Tibial nerve (tissue), 4 donors: ENCODE measurements around the gene NLGN2. TPM values are rescaled to one million over a fixed set of nuclear protein-coding genes. Genes with fewer than 3 reads are reported as not detected.

Source experiments
- DNase-seq, 2 donors: peaks; one replicate each; pipeline ENCODE4 v3.0.0-alpha.2; 2019; ENCODE audit warnings: low spot score in 2 of 2
- H3K27ac ChIP-seq, 4 donors: fragments of 200-600 bp; sonication (generic) in 3 of 4; one replicate each; pipeline ENCODE4 v1.5.1; 2017 to 2019; ENCODE audit warnings: mild to moderate bottlenecking in 1 of 4
- H3K27me3 ChIP-seq, 2 donors: fragments of 200-600 bp; sonication (generic) in 1 of 2; one replicate each; pipeline versions ENCODE4 v1.5.1 to v1.6.0; 2017 to 2019
- H3K36me3 ChIP-seq, 3 donors: fragments of 200-600 bp; sonication (generic); one replicate each; pipeline ENCODE4 v1.5.1; 2018 to 2019
- H3K4me1 ChIP-seq, 4 donors: fragments of 200-600 bp; sonication (generic) in 3 of 4; one replicate each; pipeline ENCODE4 v1.5.1; 2017 to 2019
- H3K4me3 ChIP-seq, 4 donors: fragments of 200-600 bp; sonication (generic) in 3 of 4; one replicate each; pipeline ENCODE4 v1.5.1; 2017 to 2019; ENCODE audit warnings: mild to moderate bottlenecking in 1 of 4, moderate library complexity in 1 of 4
- H3K9me3 ChIP-seq, 4 donors: fragments of 200-600 bp; sonication (generic) in 3 of 4; one replicate each; pipeline ENCODE4 v1.5.1; 2017 to 2019
- CTCF ChIP-seq, 5 experiments: fragments of 200-600 bp in 3 of 5; fragments of 450-650 bp in 2 of 5; sonication (generic) in 3 of 5; IDR thresholded peaks; one replicate each; pipeline ENCODE4 v1.5.1; 2016 to 2019; ENCODE audit warnings: antibody characterized with exemption in 5 of 5, mild to moderate bottlenecking in 3 of 5, moderate library complexity in 2 of 5
- EP300 ChIP-seq, 2 donors: sonication (generic); formaldehyde crosslinking; IDR thresholded peaks; one replicate each; pipeline ENCODE4 v1.6.1; 2017; ENCODE audit warnings: antibody characterized with exemption in 2 of 2, mild to moderate bottlenecking in 1 of 2
- POLR2A ChIP-seq, 2 donors: fragments of 450-650 bp; IDR thresholded peaks; one replicate each; pipeline ENCODE4 v1.6.1; 2017; ENCODE audit warnings: antibody characterized with exemption in 2 of 2, mild to moderate bottlenecking in 2 of 2, moderate library complexity in 2 of 2
- WGBS, 2 donors: methylation state at CpG; one replicate each; pipeline ENCODE4 v1.1.5; 2018; 5-methylcytosine and 5-hydroxymethylcytosine counted together
- total RNA-seq, 4 donors: library from RNA; depleted of rRNA; stranded (reverse); fragments of >200 nt; gene quantifications; one replicate each; pipeline ENCODE4 v1.1.0, GENCODE V29; 2016

NLGN2 gene
- total RNA-seq, 4 donors from 2014 or later, result 14.4 to 32.4 (median 23.9) TPM

- DNase-seq, result no peak
- Histone ChIP-seq H3K27ac (no peak overlapping the region), H3K4me3 (no peak overlapping the region), H3K9me3 (no peaks in the 10 kb centered on the region), H3K36me3 (no peaks in the 10 kb centered on the region), H3K27me3 (peaks cover 0 to 55% of the 10 kb centered on the region in 2 donors), H3K4me1 (peaks cover 0 to 35% (median 10%) of the 10 kb centered on the region in 4 donors)
- 97 to 98% methylated on average over 3 of the region's 3 CpGs for WGBS, 2 donors
- TF ChIP-seq POLR2A (IDR thresholded peaks at IDR 0.05) (no peak), EP300 (IDR thresholded peaks at IDR 0.05) (no peak), CTCF (IDR thresholded peaks at IDR 0.05) (no peak)
Observed at GRCh38 chr17:7379134-7379533, 28.5 kb upstream of the NLGN2 start.

- no peak for TF ChIP-seq CTCF (IDR thresholded peaks at IDR 0.05)
- no peak for TF ChIP-seq EP300 (IDR thresholded peaks at IDR 0.05)
- TF ChIP-seq POLR2A (IDR thresholded peaks at IDR 0.05), result no peak
- peaks cover 0 to 40% (median 13%) of the 10 kb centered on the region in 4 donors for H3K4me1 ChIP-seq
- whole genome bisulfite sequencing, 2 donors, result 30 to 38% methylated on average over 5 to 7 of the region's 7 CpGs
- DNase-seq, result peak in 1 of 2 donors; percentile 26
- peak overlapping the region in 3 of 4 donors; percentile 45 to 79 (median 78) for H3K27ac ChIP-seq
- H3K9me3 ChIP-seq, result no peaks in the 10 kb centered on the region
- H3K4me3 ChIP-seq, result peak overlapping the region in 3 of 4 donors; percentile 20 to 61 (median 58)
- H3K36me3 ChIP-seq, result no peaks in the 10 kb centered on the region
- H3K27me3 ChIP-seq, result peaks cover 0 to 54% of the 10 kb centered on the region in 2 donors
Observed at GRCh38 chr17:7380321-7380720, 27.3 kb upstream of the NLGN2 start.

GRCh38 chr17:7380855-7381683 is 26.6 kb upstream of the NLGN2 start, which contains the start of gene TNK1:
TNK1 (plus strand) TSS chr17:7381089; CDS start chr17:7382927, 1,838 bp downstream.
- peak within 1 kb of the TSS in 3 of 4 donors; percentile 45 to 79 (median 78) for H3K27ac ChIP-seq
- WGBS, 2 donors, result 5 to 6% methylated on average over 36 to 46 of the region's 52 CpGs

GRCh38 chr17:7382901-7383300 is 24.7 kb upstream of the NLGN2 start:
- Histone ChIP-seq H3K36me3 (peaks cover 0 to 19% (median 0%) of the 10 kb centered on the region in 3 donors), H3K27ac (no peak overlapping the region), H3K27me3 (peaks cover 0 to 47% of the 10 kb centered on the region in 2 donors), H3K4me1 (peaks cover 0 to 40% (median 13%) of the 10 kb centered on the region in 4 donors), H3K4me3 (no peak overlapping the region), H3K9me3 (no peaks in the 10 kb centered on the region)
- TF ChIP-seq POLR2A (IDR thresholded peaks at IDR 0.05) (no peak), EP300 (IDR thresholded peaks at IDR 0.05) (no peak), CTCF (IDR thresholded peaks at IDR 0.05) (no peak)
- 79 to 86% methylated on average over 10 of the region's 10 CpGs for WGBS, 2 donors
- no peak for DNase-seq

More at GRCh38 chr17:7380855-7381683, 26.6 kb upstream of the NLGN2 start, which contains the start of gene TNK1:
- H3K27me3 ChIP-seq, result peaks cover 0 to 47% of the 10 kb centered on the region in 2 donors
- peak within 1 kb of the TSS; percentile 20 to 61 (median 40) for H3K4me3 ChIP-seq
- peaks cover 0 to under 1% (median 0%) of the 10 kb centered on the region in 3 donors for H3K36me3 ChIP-seq
- DNase-seq, result no peak
- H3K4me1 ChIP-seq, result peaks cover 0 to 40% (median 13%) of the 10 kb centered on the region in 4 donors
- TF ChIP-seq EP300 (IDR thresholded peaks at IDR 0.05), result peak in 1 of 2 donors; percentile 50
- TF ChIP-seq POLR2A (IDR thresholded peaks at IDR 0.05), result no peak
- H3K9me3 ChIP-seq, result no peaks in the 10 kb centered on the region

- Histone ChIP-seq H3K4me3 (peak overlapping the region; percentile 48 to 60 (median 52)), H3K27me3 (peaks cover 0 to 47% of the 10 kb centered on the region in 2 donors), H3K9me3 (no peaks in the 10 kb centered on the region), H3K36me3 (peaks cover 0 to 23% (median 0%) of the 10 kb centered on the region in 3 donors), H3K27ac (peak overlapping the region in 3 of 4 donors; percentile 55 to 86 (median 83)), H3K4me1 (peaks cover 0 to 40% (median 13%) of the 10 kb centered on the region in 4 donors)
- no peak for DNase-seq
- 63 to 84% methylated on average over 6 to 10 of the region's 11 CpGs for WGBS, 2 donors
- TF ChIP-seq EP300 (IDR thresholded peaks at IDR 0.05), result no peak
- TF ChIP-seq CTCF (IDR thresholded peaks at IDR 0.05), result no peak
- TF ChIP-seq POLR2A (IDR thresholded peaks at IDR 0.05), result no peak
Observed at GRCh38 chr17:7383371-7383741, 24.3 kb upstream of the NLGN2 start.
